ENCODE results near the gene CELA3B.

The CELA3B gene

GRCh38 chr1:21935891-21936365 lies 40.9 kb upstream of the CELA3B start:
- ATAC-seq: peak; percentile 2
- TF ChIP-seq TOX (CRISPR knock-in tag; IDR thresholded peaks at IDR 0.05; ENCODE audit: borderline replicate concordance) (no peak), PPARA (CRISPR knock-in tag; IDR thresholded peaks at IDR 0.05; ENCODE audit: borderline replicate concordance) (no peak), OSR1 (CRISPR knock-in tag; IDR thresholded peaks at IDR 0.05) (no peak), POU6F1 (CRISPR knock-in tag; IDR thresholded peaks at IDR 0.05; ENCODE audit: borderline replicate concordance, low read depth) (no peak), CSDC2 (CRISPR knock-in tag; IDR thresholded peaks at IDR 0.05) (no peak), ZC3H10 (CRISPR knock-in tag; IDR thresholded peaks at IDR 0.05) (no peak), ARNTL (CRISPR knock-in tag; IDR thresholded peaks at IDR 0.05; ENCODE audit: borderline replicate concordance, low read depth) (no peak), ISL1 (CRISPR knock-in tag; IDR thresholded peaks at IDR 0.05) (no peak), TCF4 (CRISPR knock-in tag; IDR thresholded peaks at IDR 0.05; ENCODE audit: borderline replicate concordance) (no peak), PATZ1 (CRISPR knock-in tag; IDR thresholded peaks at IDR 0.05; ENCODE audit: borderline replicate concordance) (no peak), TSHZ2 (CRISPR knock-in tag; IDR thresholded peaks at IDR 0.05) (no peak), ZNF70 (CRISPR knock-in tag; IDR thresholded peaks at IDR 0.05) (no peak), ZNF8 (CRISPR knock-in tag; IDR thresholded peaks at IDR 0.05) (no peak), ZNF565 (CRISPR knock-in tag; conservative IDR thresholded peaks at IDR 0.05; ENCODE audit: low read depth) (no peak), GLIS3 (CRISPR knock-in tag; IDR thresholded peaks at IDR 0.05) (no peak), BACH2 (CRISPR knock-in tag; IDR thresholded peaks at IDR 0.05; ENCODE audit: borderline replicate concordance) (no peak), ESRRG (CRISPR knock-in tag; IDR thresholded peaks at IDR 0.05) (no peak), ZFP3 (CRISPR knock-in tag; IDR thresholded peaks at IDR 0.05) (no peak)
- TF ChIP-seq, protein P1, sequence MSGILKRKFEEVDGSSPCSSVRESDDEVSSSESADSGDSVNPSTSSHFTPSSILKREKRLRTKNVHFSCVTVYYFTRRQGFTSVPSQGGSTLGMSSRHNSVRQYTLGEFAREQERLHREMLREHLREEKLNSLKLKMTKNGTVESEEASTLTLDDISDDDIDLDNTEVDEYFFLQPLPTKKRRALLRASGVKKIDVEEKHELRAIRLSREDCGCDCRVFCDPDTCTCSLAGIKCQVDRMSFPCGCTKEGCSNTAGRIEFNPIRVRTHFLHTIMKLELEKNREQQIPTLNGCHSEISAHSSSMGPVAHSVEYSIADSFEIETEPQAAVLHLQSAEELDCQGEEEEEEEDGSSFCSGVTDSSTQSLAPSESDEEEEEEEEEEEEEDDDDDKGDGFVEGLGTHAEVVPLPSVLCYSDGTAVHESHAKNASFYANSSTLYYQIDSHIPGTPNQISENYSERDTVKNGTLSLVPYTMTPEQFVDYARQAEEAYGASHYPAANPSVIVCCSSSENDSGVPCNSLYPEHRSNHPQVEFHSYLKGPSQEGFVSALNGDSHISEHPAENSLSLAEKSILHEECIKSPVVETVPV (CRISPR knock-in tag; IDR thresholded peaks at IDR 0.05): no peak
- TF ChIP-seq, protein P2, sequence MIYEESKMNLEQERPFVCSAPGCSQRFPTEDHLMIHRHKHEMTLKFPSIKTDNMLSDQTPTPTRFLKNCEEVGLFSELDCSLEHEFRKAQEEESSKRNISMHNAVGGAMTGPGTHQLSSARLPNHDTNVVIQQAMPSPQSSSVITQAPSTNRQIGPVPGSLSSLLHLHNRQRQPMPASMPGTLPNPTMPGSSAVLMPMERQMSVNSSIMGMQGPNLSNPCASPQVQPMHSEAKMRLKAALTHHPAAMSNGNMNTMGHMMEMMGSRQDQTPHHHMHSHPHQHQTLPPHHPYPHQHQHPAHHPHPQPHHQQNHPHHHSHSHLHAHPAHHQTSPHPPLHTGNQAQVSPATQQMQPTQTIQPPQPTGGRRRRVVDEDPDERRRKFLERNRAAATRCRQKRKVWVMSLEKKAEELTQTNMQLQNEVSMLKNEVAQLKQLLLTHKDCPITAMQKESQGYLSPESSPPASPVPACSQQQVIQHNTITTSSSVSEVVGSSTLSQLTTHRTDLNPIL (CRISPR knock-in tag; IDR thresholded peaks at IDR 0.05; ENCODE audit: low read depth): no peak

- TF ChIP-seq CSDC2 (CRISPR knock-in tag; IDR thresholded peaks at IDR 0.05) (no peak), ARNTL (CRISPR knock-in tag; IDR thresholded peaks at IDR 0.05; ENCODE audit: borderline replicate concordance, low read depth) (no peak), ZFP30 (CRISPR knock-in tag; IDR thresholded peaks at IDR 0.05) (no peak), ESRRG (CRISPR knock-in tag; IDR thresholded peaks at IDR 0.05) (no peak), RARB (CRISPR knock-in tag; IDR thresholded peaks at IDR 0.05) (no peak), OSR1 (CRISPR knock-in tag; IDR thresholded peaks at IDR 0.05) (no peak), PATZ1 (CRISPR knock-in tag; IDR thresholded peaks at IDR 0.05; ENCODE audit: borderline replicate concordance) (no peak), TCF4 (CRISPR knock-in tag; IDR thresholded peaks at IDR 0.05; ENCODE audit: borderline replicate concordance) (no peak), TOX (CRISPR knock-in tag; IDR thresholded peaks at IDR 0.05; ENCODE audit: borderline replicate concordance) (no peak), ZC3H10 (CRISPR knock-in tag; IDR thresholded peaks at IDR 0.05) (no peak), PPARA (CRISPR knock-in tag; IDR thresholded peaks at IDR 0.05; ENCODE audit: borderline replicate concordance) (no peak), SNAI2 (CRISPR knock-in tag; IDR thresholded peaks at IDR 0.05) (no peak)
- ATAC-seq: peak; percentile 5
Observed at GRCh38 chr1:21936366-21937031, 40.3 kb upstream of the CELA3B start.

All from SK-N-SH treated with all-trans-retinoic acid at 6 μM for 48 hours (cell line).